Stomach (tissue), 9 donors: Measurements from ENCODE around the gene ZBP1. TPM values are rescaled to one million over a fixed set of nuclear protein-coding genes. Genes with fewer than 3 reads are reported as not detected.

Experiments
- DNase-seq, 2 donors: peaks; one replicate each; pipeline versions ENCODE4 v3.0.0 to v3.0.0-alpha.2; 2013 to 2019
- H3K27ac ChIP-seq, 5 donors: fragments of 200-600 bp in 4 of 5; sonication (generic) in 4 of 5; one replicate each; pipeline ENCODE4 v1.5.1; 2013 to 2019; ENCODE audit warnings: mild to moderate bottlenecking in 1 of 5, moderate library complexity in 1 of 5
- H3K27me3 ChIP-seq, 3 donors: fragments of 200-600 bp; sonication (generic); one replicate each; pipeline ENCODE4 v1.5.1; 2017 to 2019; ENCODE audit warnings: mixed run types in 1 of 3
- H3K36me3 ChIP-seq, 4 donors: fragments of 200-600 bp; sonication (generic); 1 replicate in 3 of 4; 2 replicates in 1 of 4; pipeline ENCODE4 v1.5.1; 2016 to 2019
- H3K4me1 ChIP-seq, 4 donors: fragments of 200-600 bp; sonication (generic); one replicate each; pipeline ENCODE4 v1.5.1; 2016 to 2019
- H3K4me3 ChIP-seq, 4 donors: fragments of 200-600 bp; sonication (generic) in 3 of 4; one replicate each; pipeline ENCODE4 v1.5.1; 2016 to 2019; ENCODE audit warnings: mild to moderate bottlenecking in 1 of 4
- H3K9me3 ChIP-seq, 4 donors: fragments of 200-600 bp; sonication (generic); one replicate each; pipeline ENCODE4 v1.5.1; 2016 to 2019
- CTCF ChIP-seq, 7 experiments: fragments of 450-650 bp in 4 of 7; fragments of 200-600 bp in 3 of 7; sonication (generic) in 3 of 7; IDR thresholded peaks; one replicate each; pipeline ENCODE4 v1.5.1; 2016 to 2019; ENCODE audit warnings: antibody characterized with exemption in 7 of 7, control low read depth in 2 of 7, mild to moderate bottlenecking in 1 of 7
- EP300 ChIP-seq: sonication (generic); formaldehyde crosslinking; IDR thresholded peaks from one replicate; pipeline ENCODE4 v1.6.1; 2017; ENCODE audit warnings: antibody characterized with exemption
- POLR2A ChIP-seq, 4 donors: fragments of 450-650 bp; IDR thresholded peaks; one replicate each; pipeline ENCODE4 v1.6.1; 2016; ENCODE audit warnings: antibody characterized with exemption in 4 of 4, control low read depth in 2 of 4, mild to moderate bottlenecking in 1 of 4, moderate library complexity in 1 of 4
- POLR2AphosphoS5 ChIP-seq, 3 donors: sonication (generic); formaldehyde crosslinking; IDR thresholded peaks; one replicate each; pipeline ENCODE4 v1.6.1; 2016; ENCODE audit warnings: antibody characterized with exemption in 3 of 3
- WGBS, 5 donors: extraction: QIAGEN DNeasy Blood & Tissue Kit in 3 of 5; methylation state at CpG; one replicate each; pipeline versions ENCODE4 v1.1.5 to v1.1.7; 2013 to 2018; 5-methylcytosine and 5-hydroxymethylcytosine counted together
- intact Hi-C: fragments of 100-400 bp; cut with DNase I; formaldehyde crosslinking; loops from one replicate; pipeline ENCODE4 v1.15.1; 2023; ENCODE audit warnings: low total_unique reads
- polyA plus RNA-seq, 3 donors: library from polyadenylated mRNA; stranded (reverse); fragments of 200-250 nt; gene quantifications; one replicate each; pipeline ENCODE4 v1.2.3, GENCODE V29; 2013
- total RNA-seq, 5 donors: library from RNA; depleted of rRNA; stranded (reverse); fragments of >200 nt; gene quantifications; one replicate each; pipeline versions ENCODE4 v1.1.0 to v1.2.3, GENCODE V29; 2014 to 2016
- donor health status: healthy with polysubstance abuse.
- donor health status: Bipolar disorder and iron deficiency.
- donor health status: healthy.

Gene ZBP1
- total and polyA plus RNA-seq, 8 donors = 0.37 to 0.60 TPM; not detected in 6

- TF ChIP-seq POLR2AphosphoS5 (IDR thresholded peaks at IDR 0.05) (no peak), POLR2A (IDR thresholded peaks at IDR 0.05) (no peak), CTCF (IDR thresholded peaks at IDR 0.05) (no peak), EP300 (no peak)
- no peaks in the 10 kb centered on the region for H3K9me3 ChIP-seq
- peak; percentile 2 to 17 for DNase-seq
- intact Hi-C loops = no loop called here
- no peak overlapping the region for H3K4me3 ChIP-seq
- peaks cover 19 to 60% (median 49%) of the 10 kb centered on the region in 4 donors for H3K36me3 ChIP-seq
- 82 to 87% (median 87%) methylated on average over 6 to 15 of the region's 15 CpGs for WGBS, 5 donors
- peaks cover 0 to 26% (median 17%) of the 10 kb centered on the region in 4 donors for H3K4me1 ChIP-seq
- H3K27ac ChIP-seq = no peak overlapping the region
- no peaks in the 10 kb centered on the region for H3K27me3 ChIP-seq
Observed at GRCh38 chr20:57656252-57656820, 36.1 kb upstream of the ZBP1 start.

- Histone ChIP-seq H3K27me3 (no peaks in the 10 kb centered on the region), H3K4me3 (no peak overlapping the region), H3K36me3 (peaks cover 19 to 64% (median 54%) of the 10 kb centered on the region in 4 donors), H3K4me1 (peaks cover 0 to 20% (median 14%) of the 10 kb centered on the region in 4 donors), H3K9me3 (no peaks in the 10 kb centered on the region), H3K27ac (no peak overlapping the region)
- WGBS, 5 donors = 79 to 92% (median 89%) methylated on average over 11 of the region's 11 CpGs
- intact Hi-C loops = no loop called here
- no peak for TF ChIP-seq EP300
- TF ChIP-seq POLR2A (IDR thresholded peaks at IDR 0.05) = no peak
- no peak for TF ChIP-seq POLR2AphosphoS5 (IDR thresholded peaks at IDR 0.05)
- no peak for TF ChIP-seq CTCF (IDR thresholded peaks at IDR 0.05)
- peak; percentile 1 to 20 for DNase-seq
Observed at GRCh38 chr20:57655809-57656155, 35.6 kb upstream of the ZBP1 start.

- H3K4me1 ChIP-seq = peaks cover 0 to 20% (median 14%) of the 10 kb centered on the region in 4 donors
- DNase-seq = peak; percentile 11 to 15
- intact Hi-C loops = loop anchor here (5.0 kb wide), 1 partner anchor 522 kb away; no protein-coding TSS in a partner anchor
- TF ChIP-seq CTCF (IDR thresholded peaks at IDR 0.05) (no peak), POLR2AphosphoS5 (IDR thresholded peaks at IDR 0.05) (no peak), EP300 (no peak), POLR2A (IDR thresholded peaks at IDR 0.05) (no peak)
- no peaks in the 10 kb centered on the region for H3K9me3 ChIP-seq
- no peak overlapping the region for H3K27ac ChIP-seq
- H3K27me3 ChIP-seq = no peaks in the 10 kb centered on the region
- no peak overlapping the region for H3K4me3 ChIP-seq
- peaks cover 19 to 70% (median 59%) of the 10 kb centered on the region in 4 donors for H3K36me3 ChIP-seq
- WGBS, 5 donors = 79 to 87% (median 83%) methylated on average over 22 of the region's 22 CpGs
Observed at GRCh38 chr20:57654998-57655808, 35.0 kb upstream of the ZBP1 start.

GRCh38 chr20:57654363-57654997 lies 34.3 kb upstream of the ZBP1 start:
- peaks cover 0 to 20% (median 14%) of the 10 kb centered on the region in 4 donors for H3K4me1 ChIP-seq
- no peak for TF ChIP-seq POLR2AphosphoS5 (IDR thresholded peaks at IDR 0.05)
- peak in 5 of 7 experiments; percentile 88 to 95 (median 89) for TF ChIP-seq CTCF (IDR thresholded peaks at IDR 0.05)
- DNase-seq = peak; percentile 58 to 85
- H3K4me3 ChIP-seq = no peak overlapping the region
- no peaks in the 10 kb centered on the region for H3K9me3 ChIP-seq
- intact Hi-C loops = loop anchor here (5.0 kb wide), 1 partner anchor 523 kb away; no protein-coding TSS in a partner anchor
- H3K27me3 ChIP-seq = no peaks in the 10 kb centered on the region
- H3K27ac ChIP-seq = no peak overlapping the region
- H3K36me3 ChIP-seq = peaks cover 19 to 73% (median 61%) of the 10 kb centered on the region in 4 donors
- WGBS, 5 donors = 41 to 46% (median 45%) methylated on average over 12 of the region's 12 CpGs
